SK-N-SH treated with all-trans-retinoic acid at 6 μM for 48 hours (cell line): ENCODE data around the gene MSI1.

ENCODE experiments used
- ATAC-seq: fragments of 200-7000 bp; cut with Tn5 transposase; 3 replicates; pipeline ENCODE4 v1.9.1; 2020; ENCODE audit warnings: mild to moderate bottlenecking, moderate library complexity
- ARNTL ChIP-seq: fragments of 450-650 bp; formaldehyde crosslinking; IDR thresholded peaks from 2 replicates; pipeline ENCODE4 v1.5.0; 2020; ENCODE audit warnings: low read depth, mild to moderate bottlenecking, moderate library complexity, borderline replicate concordance
- BACH2 ChIP-seq: fragments of 250-450 bp; sonication (Bioruptor Pico); IDR thresholded peaks from 2 replicates; pipeline ENCODE4 v1.9.0; 2021; ENCODE audit warnings: mild to moderate bottlenecking, borderline replicate concordance
- CREB5 ChIP-seq: fragments of 250-450 bp; sonication (Bioruptor Pico); IDR thresholded peaks from 2 replicates; pipeline ENCODE4 v1.5.1; 2020; ENCODE audit warnings: low read depth, mild to moderate bottlenecking, moderate library complexity
- CSDC2 ChIP-seq: fragments of 250-450 bp; sonication (Bioruptor Pico); IDR thresholded peaks from 2 replicates; pipeline ENCODE4 v1.5.0; 2020; ENCODE audit warnings: mild to moderate bottlenecking, moderate library complexity
- CSRNP3 ChIP-seq: fragments of 250-450 bp; sonication (Bioruptor Pico); IDR thresholded peaks from 2 replicates; pipeline ENCODE4 v1.5.1; 2021; ENCODE audit warnings: mild to moderate bottlenecking, moderate library complexity
- ESRRG ChIP-seq: fragments of 250-450 bp; sonication (Bioruptor Pico); IDR thresholded peaks from 2 replicates; pipeline ENCODE4 v1.6.1; 2021; ENCODE audit warnings: mild to moderate bottlenecking
- GLIS3 ChIP-seq: fragments of 250-450 bp; sonication (Bioruptor Pico); IDR thresholded peaks from 2 replicates; pipeline ENCODE4 v1.5.0; 2020; ENCODE audit warnings: mild to moderate bottlenecking, moderate library complexity
- ISL1 ChIP-seq: fragments of 250-450 bp; sonication (Bioruptor Pico); IDR thresholded peaks from 2 replicates; pipeline ENCODE4 v2.1.2; 2022; ENCODE audit warnings: mild to moderate bottlenecking, moderate library complexity
- OSR1 ChIP-seq: fragments of 250-450 bp; sonication (Bioruptor Pico); IDR thresholded peaks from 2 replicates; pipeline ENCODE4 v1.8.0; 2022; ENCODE audit warnings: moderate library complexity, mild to moderate bottlenecking, inconsistent platforms
- POU6F1 ChIP-seq: fragments of 250-450 bp; sonication (Bioruptor Pico); IDR thresholded peaks from 2 replicates; pipeline ENCODE4 v1.8.0; 2021; ENCODE audit warnings: low read depth, mild to moderate bottlenecking, moderate library complexity, borderline replicate concordance
- PPARA ChIP-seq: fragments of 250-450 bp; sonication (Bioruptor Pico); IDR thresholded peaks from 2 replicates; pipeline ENCODE4 v1.5.0; 2020; ENCODE audit warnings: mild to moderate bottlenecking, borderline replicate concordance
- SNAI2 ChIP-seq: fragments of 250-450 bp; sonication (Bioruptor Pico); IDR thresholded peaks from 2 replicates; pipeline ENCODE4 v1.5.0; 2020; ENCODE audit warnings: mild to moderate bottlenecking, moderate library complexity
- TCF4 ChIP-seq: fragments of 250-450 bp; sonication (Bioruptor Pico); IDR thresholded peaks from 2 replicates; pipeline ENCODE4 v1.8.0; 2021; ENCODE audit warnings: mild to moderate bottlenecking, moderate library complexity, borderline replicate concordance
- TSHZ2 ChIP-seq: fragments of 250-450 bp; sonication (Bioruptor Pico); IDR thresholded peaks from 2 replicates; pipeline ENCODE4 v1.5.0; 2020; ENCODE audit warnings: mild to moderate bottlenecking, moderate library complexity
- ZC3H10 ChIP-seq: fragments of 250-450 bp; sonication (Bioruptor Pico); IDR thresholded peaks from 2 replicates; pipeline ENCODE4 v1.5.1; 2021; ENCODE audit warnings: mild to moderate bottlenecking, moderate library complexity
- ZFP3 ChIP-seq: fragments of 250-450 bp; sonication (Bioruptor Pico); IDR thresholded peaks from 2 replicates; pipeline ENCODE4 v1.5.0; 2020; ENCODE audit warnings: mild to moderate bottlenecking, moderate library complexity
- ZFP30 ChIP-seq: fragments of 450-650 bp; formaldehyde crosslinking; IDR thresholded peaks from 2 replicates; pipeline ENCODE4 v1.5.0; 2022; ENCODE audit warnings: mild to moderate bottlenecking, moderate library complexity
- ZNF565 ChIP-seq: fragments of 450-650 bp; formaldehyde crosslinking; conservative IDR thresholded peaks from 2 replicates; pipeline ENCODE4 v1.5.0; 2020; ENCODE audit warnings: low read depth, mild to moderate bottlenecking, moderate library complexity
- ZNF70 ChIP-seq: fragments of 450-650 bp; formaldehyde crosslinking; IDR thresholded peaks from 2 replicates; pipeline ENCODE4 v1.5.0; 2020; ENCODE audit warnings: mild to moderate bottlenecking, moderate library complexity
- ZNF8 ChIP-seq: fragments of 450-650 bp; formaldehyde crosslinking; IDR thresholded peaks from 2 replicates; pipeline ENCODE4 v1.5.0; 2020; ENCODE audit warnings: mild to moderate bottlenecking, moderate library complexity

Gene MSI1

GRCh38 chr12:120365675-120366340 is 3.2 kb downstream of the MSI1 start:
- TF ChIP-seq TSHZ2 (CRISPR knock-in tag) (no peak), ZNF8 (no peak), ZFP30 (CRISPR knock-in tag) (no peak), ISL1 (CRISPR knock-in tag) (no peak), ZC3H10 (CRISPR knock-in tag) (no peak), GLIS3 (CRISPR knock-in tag) (no peak), CSRNP3 (no peak), BACH2 (CRISPR knock-in tag) (no peak), PPARA (CRISPR knock-in tag) (no peak), TCF4 (CRISPR knock-in tag) (no peak), ARNTL (no peak), POU6F1 (CRISPR knock-in tag) (no peak), ZNF565 (CRISPR knock-in tag) (no peak), CSDC2 (CRISPR knock-in tag) (no peak)
- no peak for ATAC-seq

- TF ChIP-seq BACH2 (CRISPR knock-in tag) (no peak), TCF4 (CRISPR knock-in tag) (no peak), TSHZ2 (CRISPR knock-in tag) (no peak), POU6F1 (CRISPR knock-in tag) (no peak), ESRRG (CRISPR knock-in tag) (no peak), OSR1 (CRISPR knock-in tag) (no peak), ZNF565 (CRISPR knock-in tag) (no peak)
- ATAC-seq: no peak
Observed at GRCh38 chr12:120364487-120364886, 4.5 kb downstream of the MSI1 start.

- no peak for ATAC-seq
- TF ChIP-seq CSRNP3: no peak
- TF ChIP-seq CREB5 (CRISPR knock-in tag): no peak
- no peak for TF ChIP-seq SNAI2 (CRISPR knock-in tag)
- no peak for TF ChIP-seq BACH2 (CRISPR knock-in tag)
- TF ChIP-seq POU6F1 (CRISPR knock-in tag): no peak
- no peak for TF ChIP-seq ZNF70 (CRISPR knock-in tag)
- TF ChIP-seq ZFP3 (CRISPR knock-in tag): no peak
- no peak for TF ChIP-seq OSR1 (CRISPR knock-in tag)
- TF ChIP-seq ZNF8: no peak
Observed at GRCh38 chr12:120363274-120363855, 5.6 kb downstream of the MSI1 start.
